ENCODE results near the gene FAXDC2. TPM values are rescaled to one million over a fixed set of nuclear protein-coding genes. Genes with fewer than 3 reads are reported as not detected.

FAXDC2 gene
- total RNA-seq, 1 donor from 2014 or later = 72.7 TPM

Small RNA genes lying within 50 kb of the gene (microRNA-seq; reads per million reads assigned to microRNA genes)
- not detected for gene MIR378H (ENCODE audit: borderline number of aligned reads)

Other genes starting within 250 kb of the FAXDC2 start
- gene LARP1, start 95.2 kb downstream of the FAXDC2 start, total RNA-seq = 143 TPM
- gene CNOT8, start 8.0 kb upstream of the FAXDC2 start, total RNA-seq = 106 TPM
- gene GEMIN5, start 87.6 kb upstream of the FAXDC2 start, total RNA-seq = 13.4 TPM
- 31.2 TPM for gene MRPL22, start 90.5 kb upstream of the FAXDC2 start, total RNA-seq
- gene KIF4B, start 163.2 kb upstream of the FAXDC2 start, total RNA-seq = not detected

Data from lower lobe of right lung (tissue), 1 donor.